Coronary artery (tissue), 2 donors: ENCODE data around the gene GRIN1.
A peak's percentile ranks its signal among the peaks of the same experiment; 100 is the strongest.

Experiments used
- DNase-seq: peaks from one replicate; pipeline ENCODE4 v3.0.0-alpha.2; 2017; ENCODE audit warnings: low spot score
- H3K27ac ChIP-seq, 2 donors: fragments of 200-600 bp; sonication (generic); one replicate each; pipeline ENCODE4 v1.5.1; 2016 to 2019
- H3K4me3 ChIP-seq: fragments of 200-600 bp; sonication (generic); 2 replicates; pipeline ENCODE4 v1.5.1; 2016; ENCODE audit warnings: mild to moderate bottlenecking, moderate library complexity
- TF ChIP-seq, protein P1 (sequence below): fragments of 200-600 bp; sonication (generic); IDR thresholded peaks from one replicate; pipeline ENCODE4 v1.5.1; 2019; ENCODE audit warnings: antibody characterized with exemption

The GRIN1 gene

DNA sequence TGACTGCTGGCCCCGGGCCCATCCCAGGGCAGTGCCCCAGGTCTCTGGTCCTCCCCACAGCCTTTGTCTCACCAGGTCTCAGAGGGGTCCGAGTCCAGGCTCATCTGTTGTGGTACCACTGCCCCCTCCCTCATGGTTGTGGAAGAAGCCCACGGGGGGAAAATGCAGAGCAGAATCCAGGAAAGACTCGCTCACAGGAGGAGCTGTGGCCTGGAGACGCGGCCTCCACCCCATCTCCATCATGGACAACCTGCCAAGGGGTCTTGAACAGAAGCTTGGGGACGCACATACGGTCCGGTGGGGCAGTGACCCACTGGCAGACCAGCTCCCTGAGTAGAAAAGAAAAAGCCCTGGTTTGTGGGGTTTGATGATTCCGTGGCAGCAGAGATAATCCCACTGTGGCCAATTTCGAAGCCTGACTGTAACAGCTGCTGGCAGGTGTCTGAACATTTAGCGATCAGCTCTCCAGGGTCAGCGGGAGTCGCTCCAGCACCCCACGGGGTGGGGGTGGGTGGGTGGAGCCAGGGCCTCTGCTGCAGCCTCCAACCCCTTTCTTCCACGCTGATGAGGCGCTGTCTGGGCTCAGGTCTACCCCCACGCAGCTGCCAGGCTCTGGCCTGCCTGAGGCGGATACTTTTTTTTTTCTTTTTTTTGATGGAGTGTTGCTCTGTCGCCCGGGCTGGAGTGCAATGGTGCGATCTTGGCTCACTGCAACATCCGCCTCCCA is 1.9 kb upstream of the GRIN1 start:
- no peak for DNase-seq
- Histone ChIP-seq H3K4me3 (no peak overlapping the region), H3K27ac (no peak overlapping the region)
- TF ChIP-seq, protein P1, sequence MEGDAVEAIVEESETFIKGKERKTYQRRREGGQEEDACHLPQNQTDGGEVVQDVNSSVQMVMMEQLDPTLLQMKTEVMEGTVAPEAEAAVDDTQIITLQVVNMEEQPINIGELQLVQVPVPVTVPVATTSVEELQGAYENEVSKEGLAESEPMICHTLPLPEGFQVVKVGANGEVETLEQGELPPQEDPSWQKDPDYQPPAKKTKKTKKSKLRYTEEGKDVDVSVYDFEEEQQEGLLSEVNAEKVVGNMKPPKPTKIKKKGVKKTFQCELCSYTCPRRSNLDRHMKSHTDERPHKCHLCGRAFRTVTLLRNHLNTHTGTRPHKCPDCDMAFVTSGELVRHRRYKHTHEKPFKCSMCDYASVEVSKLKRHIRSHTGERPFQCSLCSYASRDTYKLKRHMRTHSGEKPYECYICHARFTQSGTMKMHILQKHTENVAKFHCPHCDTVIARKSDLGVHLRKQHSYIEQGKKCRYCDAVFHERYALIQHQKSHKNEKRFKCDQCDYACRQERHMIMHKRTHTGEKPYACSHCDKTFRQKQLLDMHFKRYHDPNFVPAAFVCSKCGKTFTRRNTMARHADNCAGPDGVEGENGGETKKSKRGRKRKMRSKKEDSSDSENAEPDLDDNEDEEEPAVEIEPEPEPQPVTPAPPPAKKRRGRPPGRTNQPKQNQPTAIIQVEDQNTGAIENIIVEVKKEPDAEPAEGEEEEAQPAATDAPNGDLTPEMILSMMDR = no peak

- TF ChIP-seq, protein P1 = no peak
- H3K4me3 ChIP-seq = no peak overlapping the region
- no peak overlapping the region for H3K27ac ChIP-seq
- DNase-seq = no peak
These were observed 764 bp upstream of the GRIN1 start for GRCh38 chr9:137138058-137138721.

DNA sequence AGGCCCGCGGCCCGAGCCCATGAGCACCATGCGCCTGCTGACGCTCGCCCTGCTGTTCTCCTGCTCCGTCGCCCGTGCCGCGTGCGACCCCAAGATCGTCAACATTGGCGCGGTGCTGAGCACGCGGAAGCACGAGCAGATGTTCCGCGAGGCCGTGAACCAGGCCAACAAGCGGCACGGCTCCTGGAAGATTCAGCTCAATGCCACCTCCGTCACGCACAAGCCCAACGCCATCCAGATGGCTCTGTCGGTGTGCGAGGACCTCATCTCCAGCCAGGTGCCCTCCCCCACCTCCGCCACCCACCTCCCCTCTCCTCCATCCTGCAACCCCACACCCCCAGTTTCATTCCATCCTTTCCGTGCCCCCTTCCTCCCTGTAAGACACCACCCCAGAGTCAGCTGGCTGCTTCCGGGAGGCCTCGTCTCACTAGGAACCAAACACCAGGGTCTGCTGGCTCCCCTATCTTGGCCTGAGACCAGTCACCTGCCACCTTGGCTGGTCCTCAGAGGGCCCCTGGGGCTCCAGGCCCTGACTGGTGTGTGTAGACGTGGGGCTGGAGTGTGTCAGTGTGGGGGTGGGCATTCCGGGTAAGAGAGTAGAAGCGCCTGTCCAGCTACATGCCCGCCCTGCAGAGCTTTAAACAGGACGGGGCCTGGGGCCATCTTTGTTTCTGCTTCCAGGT is 655 bp downstream of the GRIN1 start:
- H3K27ac ChIP-seq = no peak overlapping the region

GRCh38 chr9:137140151-137141012 is 1.4 kb downstream of the GRIN1 start:
- Histone ChIP-seq H3K4me3 (no peak overlapping the region), H3K27ac (no peak overlapping the region)
- DNase-seq = no peak
- TF ChIP-seq, protein P1 = no peak

More for the DNA sequence above, 655 bp downstream of the GRIN1 start:
- DNase-seq = no peak
- H3K4me3 ChIP-seq = peak overlapping the region; percentile 27
- TF ChIP-seq, protein P1 = no peak

DNA sequence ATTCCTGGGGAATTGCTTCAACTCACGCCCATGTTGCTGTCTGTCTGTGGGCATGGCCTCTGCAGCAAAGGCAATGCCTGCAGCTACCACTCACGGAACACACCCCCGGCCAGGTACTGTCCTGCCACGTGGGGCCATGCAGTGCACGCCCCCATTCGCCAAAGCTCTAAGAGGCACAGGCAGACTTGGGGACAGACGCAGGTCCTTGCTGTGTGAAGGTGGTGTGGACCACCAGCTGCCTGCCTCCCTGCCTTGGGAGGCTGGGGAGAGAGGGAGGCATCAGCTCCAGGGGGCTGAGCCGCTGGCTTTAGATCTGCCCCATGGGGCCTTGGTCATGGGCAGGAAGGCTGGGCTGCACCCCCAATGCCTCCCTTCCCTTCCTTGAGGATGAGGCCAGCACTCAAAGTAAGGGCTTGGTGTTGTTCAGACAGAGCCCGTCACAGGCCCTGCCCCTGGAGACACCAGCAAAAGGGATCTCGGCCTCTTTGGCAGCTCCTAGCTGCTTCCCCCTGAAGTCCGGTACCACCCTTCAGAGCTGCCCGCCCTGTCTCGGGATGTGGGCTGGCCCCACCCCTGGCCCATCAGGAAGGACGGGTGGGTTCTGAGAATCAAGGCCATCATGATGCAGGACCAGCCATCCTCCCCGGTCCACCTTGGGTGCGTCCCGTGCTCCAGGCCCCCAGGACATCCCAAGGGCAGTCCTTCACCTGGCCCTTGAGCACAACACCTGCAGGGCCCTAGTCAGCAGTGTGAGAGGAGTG is 2.3 kb downstream of the GRIN1 start:
- Histone ChIP-seq H3K4me3 (no peak overlapping the region), H3K27ac (no peak overlapping the region)
- TF ChIP-seq, protein P1 = no peak
- no peak for DNase-seq
